ENCODE results near the gene ADGRD1.

GRCh38 chr12:131030472-131031328 is 77.0 kb downstream of the ADGRD1 start:
- TF ChIP-seq, protein P1, sequence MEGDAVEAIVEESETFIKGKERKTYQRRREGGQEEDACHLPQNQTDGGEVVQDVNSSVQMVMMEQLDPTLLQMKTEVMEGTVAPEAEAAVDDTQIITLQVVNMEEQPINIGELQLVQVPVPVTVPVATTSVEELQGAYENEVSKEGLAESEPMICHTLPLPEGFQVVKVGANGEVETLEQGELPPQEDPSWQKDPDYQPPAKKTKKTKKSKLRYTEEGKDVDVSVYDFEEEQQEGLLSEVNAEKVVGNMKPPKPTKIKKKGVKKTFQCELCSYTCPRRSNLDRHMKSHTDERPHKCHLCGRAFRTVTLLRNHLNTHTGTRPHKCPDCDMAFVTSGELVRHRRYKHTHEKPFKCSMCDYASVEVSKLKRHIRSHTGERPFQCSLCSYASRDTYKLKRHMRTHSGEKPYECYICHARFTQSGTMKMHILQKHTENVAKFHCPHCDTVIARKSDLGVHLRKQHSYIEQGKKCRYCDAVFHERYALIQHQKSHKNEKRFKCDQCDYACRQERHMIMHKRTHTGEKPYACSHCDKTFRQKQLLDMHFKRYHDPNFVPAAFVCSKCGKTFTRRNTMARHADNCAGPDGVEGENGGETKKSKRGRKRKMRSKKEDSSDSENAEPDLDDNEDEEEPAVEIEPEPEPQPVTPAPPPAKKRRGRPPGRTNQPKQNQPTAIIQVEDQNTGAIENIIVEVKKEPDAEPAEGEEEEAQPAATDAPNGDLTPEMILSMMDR (IDR thresholded peaks at IDR 0.05), result no peak
- no peak for TF ChIP-seq POLR2A (IDR thresholded peaks at IDR 0.05)
